Neural cell (in vitro differentiated cells): Measurements from ENCODE around the gene UMAD1.
A peak's percentile ranks its signal among the peaks of the same experiment; 100 is the strongest.

Source experiments
- CTCF ChIP-seq: fragments of 450-650 bp; IDR thresholded peaks from 2 replicates; pipeline ENCODE4 v1.5.1; 2014; ENCODE audit warnings: antibody characterized with exemption, mild to moderate bottlenecking, moderate library complexity; ENCODE audit not compliant: poor library complexity, severe bottlenecking
- EP300 ChIP-seq: fragments of 450-650 bp; conservative IDR thresholded peaks from 2 replicates; pipeline ENCODE4 v1.6.1; 2014; ENCODE audit warnings: antibody characterized with exemption, mild to moderate bottlenecking, moderate library complexity; ENCODE audit not compliant: poor library complexity, severe bottlenecking
- MXI1 ChIP-seq: fragments of 450-650 bp; conservative IDR thresholded peaks from 2 replicates; pipeline ENCODE4 v1.6.1; 2014; ENCODE audit warnings: antibody characterized with exemption, mild to moderate bottlenecking; ENCODE audit not compliant: poor library complexity, severe bottlenecking
- POLR2AphosphoS5 ChIP-seq: IDR thresholded peaks from 2 replicates; pipeline ENCODE4 v1.6.1; 2012
- RAD21 ChIP-seq: fragments of 450-650 bp; conservative IDR thresholded peaks from 2 replicates; pipeline ENCODE4 v1.6.1; 2014; ENCODE audit warnings: antibody characterized with exemption, mild to moderate bottlenecking, moderate library complexity
- REST ChIP-seq: IDR thresholded peaks from 2 replicates; pipeline ENCODE4 v1.6.1; 2012; ENCODE audit warnings: borderline replicate concordance
- TAF1 ChIP-seq: IDR thresholded peaks from 2 replicates; pipeline ENCODE4 v1.6.1; 2012; ENCODE audit warnings: low read depth

- TF ChIP-seq MXI1 (no peak), CTCF (peak; percentile 39), POLR2AphosphoS5 (no peak), REST (no peak), TAF1 (no peak), RAD21 (peak; percentile 51), EP300 (no peak)
These were observed 22.0 kb downstream of the UMAD1 start for GRCh38 chr7:7662527-7662926.
